Astrocyte (in vitro differentiated cells and primary cell): Measurements from ENCODE around the gene FHIT. TPM values are rescaled to one million over a fixed set of nuclear protein-coding genes. Genes with fewer than 3 reads are reported as not detected.
"Not testable (repeated sequence)": the region's sequence is repeated elsewhere in the genome, so short reads cannot be mapped to it uniquely, and the experiment has no call there.

ENCODE experiments used
- DNase-seq: peaks from one replicate; pipeline ENCODE4 v3.0.0-alpha.2; 2010; ENCODE audit warnings: low read depth
- FAIRE-seq: peaks from 2 replicates; lab custom pipeline; 2011; peaks lifted over from hg19 to GRCh38; lab: Jason Lieb, UNC
- H2AFZ ChIP-seq: 2 replicates; pipeline ENCODE4 v1.6.0; 2012; ENCODE audit warnings: low read depth, low read length, inconsistent platforms
- H3K27ac ChIP-seq: 2 replicates; pipeline ENCODE4 v1.5.1; 2011; ENCODE audit warnings: low read depth, low read length, inconsistent platforms
- H3K27me3 ChIP-seq: 2 replicates; pipeline ENCODE4 v1.6.0; 2011; ENCODE audit warnings: low read length, inconsistent platforms; ENCODE audit not compliant: insufficient read depth
- H3K36me3 ChIP-seq: 2 replicates; pipeline ENCODE4 v1.5.1; 2011; ENCODE audit warnings: low read length, inconsistent platforms; ENCODE audit not compliant: insufficient read depth
- H3K4me1 ChIP-seq: 2 replicates; pipeline ENCODE4 v1.5.1; 2011; ENCODE audit warnings: low read length, inconsistent platforms; ENCODE audit not compliant: insufficient read depth
- H3K4me2 ChIP-seq: 2 replicates; pipeline ENCODE4 v1.6.0; 2012; ENCODE audit warnings: low read length, inconsistent platforms
- H3K4me3 ChIP-seq: 2 replicates; pipeline ENCODE4 v1.5.1; 2011; ENCODE audit warnings: low read depth, mild to moderate bottlenecking, low read length, inconsistent platforms; ENCODE audit not compliant: insufficient read depth
- H3K79me2 ChIP-seq: 2 replicates; pipeline ENCODE4 v1.6.0; 2012; ENCODE audit warnings: mild to moderate bottlenecking, low read length, inconsistent platforms; ENCODE audit not compliant: insufficient read depth
- H3K9ac ChIP-seq: 2 replicates; pipeline ENCODE4 v1.6.0; 2012; ENCODE audit warnings: mild to moderate bottlenecking, low read length, inconsistent platforms
- H3K9me3 ChIP-seq: 2 replicates; pipeline ENCODE4 v1.5.1; 2012; ENCODE audit warnings: low read depth, mild to moderate bottlenecking, low read length, inconsistent platforms; ENCODE audit not compliant: insufficient read depth
- H4K20me1 ChIP-seq: 2 replicates; pipeline ENCODE4 v1.6.0; 2012; ENCODE audit warnings: low read length, inconsistent platforms; ENCODE audit not compliant: insufficient read depth
- H3K27ac Mint-ChIP-seq: one replicate; pipeline ENCODE4 v1.8.0; 2021; ENCODE audit warnings: mild to moderate bottlenecking, mixed read lengths; ENCODE audit not compliant: unreplicated experiment
- H3K27me3 Mint-ChIP-seq: one replicate; pipeline ENCODE4 v1.8.0; 2021; ENCODE audit warnings: low read depth, mixed read lengths; ENCODE audit not compliant: unreplicated experiment
- H3K36me3 Mint-ChIP-seq: one replicate; pipeline ENCODE4 v1.8.0; 2021; ENCODE audit warnings: low read depth, mixed read lengths; ENCODE audit not compliant: unreplicated experiment
- H3K4me1 Mint-ChIP-seq: one replicate; pipeline ENCODE4 v1.8.0; 2021; ENCODE audit warnings: low read depth, mixed read lengths; ENCODE audit not compliant: unreplicated experiment
- H3K4me3 Mint-ChIP-seq: one replicate; pipeline ENCODE4 v1.8.0; 2021; ENCODE audit warnings: mild to moderate bottlenecking, moderate library complexity, mixed read lengths; ENCODE audit not compliant: unreplicated experiment
- H3K9me3 Mint-ChIP-seq: one replicate; pipeline ENCODE4 v1.8.0; 2021; ENCODE audit warnings: mild to moderate bottlenecking, mixed read lengths; ENCODE audit not compliant: unreplicated experiment
- EZH2 ChIP-seq: IDR thresholded peaks from 2 replicates; pipeline ENCODE4 v1.6.1; 2012; ENCODE audit warnings: mild to moderate bottlenecking, low read length, inconsistent platforms; ENCODE audit not compliant: insufficient read depth
- total RNA-seq: library from RNA; stranded (reverse); gene quantifications from 2 replicates; pipeline ENCODE4 v1.2.1, GENCODE V29; 2021
- TF ChIP-seq, protein P1 (sequence below): IDR thresholded peaks from 2 replicates; pipeline ENCODE4 v1.5.1; 2011; ENCODE audit warnings: low read depth, mild to moderate bottlenecking, inconsistent platforms, low read length, moderate library complexity; ENCODE audit not compliant: insufficient read depth

FHIT gene
- total RNA-seq, 1 donor from 2014 or later: 6.7 TPM

DNA sequence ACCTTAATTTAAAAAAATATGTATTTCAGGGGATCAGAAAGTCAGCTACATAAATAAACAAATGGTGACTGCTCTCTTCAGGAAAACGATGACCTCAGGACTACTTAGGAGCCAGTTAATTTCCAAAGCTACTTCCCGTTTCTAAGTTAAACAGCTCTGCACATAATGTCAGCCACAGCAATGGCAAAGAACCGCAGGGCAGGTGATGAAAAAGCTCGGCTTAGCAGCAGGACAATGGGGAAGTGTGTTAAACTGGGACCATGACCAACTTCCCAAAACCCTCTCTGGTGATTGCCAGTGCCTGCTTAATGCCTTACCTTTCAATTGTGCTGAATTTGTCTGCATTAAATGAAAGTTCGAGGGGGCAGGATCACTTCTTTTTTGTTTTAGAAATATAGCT lies 258.9 kb downstream of the FHIT start:
- Histone ChIP-seq H2AFZ (no peak overlapping the region), H3K36me3 (no peaks in the 10 kb centered on the region), H3K9ac (no peak overlapping the region), H3K4me2 (no peak overlapping the region), H3K9me3 (no peaks in the 10 kb centered on the region), H3K4me3 (no peak overlapping the region), H3K4me1 (no peaks in the 10 kb centered on the region), H3K79me2 (no peaks in the 10 kb centered on the region), H3K27ac (no peak overlapping the region), H4K20me1 (no peaks in the 10 kb centered on the region), H3K27me3 (no peaks in the 10 kb centered on the region)
- Mint-ChIP-seq H3K27ac (no peak overlapping the region), H3K4me1 (no peaks in the 10 kb centered on the region), H3K9me3 (no peaks in the 10 kb centered on the region), H3K27me3 (no peaks in the 10 kb centered on the region), H3K4me3 (no peak overlapping the region), H3K36me3 (peaks cover 1% of the 10 kb centered on the region)
- no peak for DNase-seq
- no peak for TF ChIP-seq EZH2
- TF ChIP-seq, protein P1, sequence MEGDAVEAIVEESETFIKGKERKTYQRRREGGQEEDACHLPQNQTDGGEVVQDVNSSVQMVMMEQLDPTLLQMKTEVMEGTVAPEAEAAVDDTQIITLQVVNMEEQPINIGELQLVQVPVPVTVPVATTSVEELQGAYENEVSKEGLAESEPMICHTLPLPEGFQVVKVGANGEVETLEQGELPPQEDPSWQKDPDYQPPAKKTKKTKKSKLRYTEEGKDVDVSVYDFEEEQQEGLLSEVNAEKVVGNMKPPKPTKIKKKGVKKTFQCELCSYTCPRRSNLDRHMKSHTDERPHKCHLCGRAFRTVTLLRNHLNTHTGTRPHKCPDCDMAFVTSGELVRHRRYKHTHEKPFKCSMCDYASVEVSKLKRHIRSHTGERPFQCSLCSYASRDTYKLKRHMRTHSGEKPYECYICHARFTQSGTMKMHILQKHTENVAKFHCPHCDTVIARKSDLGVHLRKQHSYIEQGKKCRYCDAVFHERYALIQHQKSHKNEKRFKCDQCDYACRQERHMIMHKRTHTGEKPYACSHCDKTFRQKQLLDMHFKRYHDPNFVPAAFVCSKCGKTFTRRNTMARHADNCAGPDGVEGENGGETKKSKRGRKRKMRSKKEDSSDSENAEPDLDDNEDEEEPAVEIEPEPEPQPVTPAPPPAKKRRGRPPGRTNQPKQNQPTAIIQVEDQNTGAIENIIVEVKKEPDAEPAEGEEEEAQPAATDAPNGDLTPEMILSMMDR: no peak
- no peak for FAIRE-seq

DNA sequence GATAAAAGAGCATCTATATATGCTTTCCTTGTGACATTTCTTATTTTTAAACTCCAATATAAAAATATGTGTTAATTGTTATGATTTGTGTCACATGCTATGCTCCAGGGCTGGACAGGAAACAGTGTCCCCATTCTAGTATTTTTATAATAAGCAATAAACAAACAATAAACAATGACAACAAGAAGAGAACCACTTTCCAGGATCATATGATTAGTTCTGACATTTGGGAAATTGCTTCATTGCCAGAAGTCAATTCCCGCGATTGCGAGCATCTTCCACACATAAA lies 260.9 kb downstream of the FHIT start:
- no peak overlapping the region for H3K27ac ChIP-seq
- H2AFZ ChIP-seq: no peak overlapping the region
- FAIRE-seq (no peak), DNase-seq (no peak)
- Mint-ChIP-seq H3K27ac (no peak overlapping the region), H3K9me3 (peaks cover 9% of the 10 kb centered on the region), H3K4me1 (no peaks in the 10 kb centered on the region), H3K36me3 (peaks cover 1% of the 10 kb centered on the region), H3K4me3 (no peak overlapping the region), H3K27me3 (no peaks in the 10 kb centered on the region)
- no peaks in the 10 kb centered on the region for H3K9me3 ChIP-seq
- TF ChIP-seq, protein P1: no peak
- H3K79me2 ChIP-seq: no peaks in the 10 kb centered on the region
- H3K4me1 ChIP-seq: no peaks in the 10 kb centered on the region
- H3K4me3 ChIP-seq: no peak overlapping the region
- no peak overlapping the region for H3K4me2 ChIP-seq
- no peak overlapping the region for H3K9ac ChIP-seq
- H3K36me3 ChIP-seq: no peaks in the 10 kb centered on the region
- H3K27me3 ChIP-seq: no peaks in the 10 kb centered on the region
- H4K20me1 ChIP-seq: no peaks in the 10 kb centered on the region

DNA sequence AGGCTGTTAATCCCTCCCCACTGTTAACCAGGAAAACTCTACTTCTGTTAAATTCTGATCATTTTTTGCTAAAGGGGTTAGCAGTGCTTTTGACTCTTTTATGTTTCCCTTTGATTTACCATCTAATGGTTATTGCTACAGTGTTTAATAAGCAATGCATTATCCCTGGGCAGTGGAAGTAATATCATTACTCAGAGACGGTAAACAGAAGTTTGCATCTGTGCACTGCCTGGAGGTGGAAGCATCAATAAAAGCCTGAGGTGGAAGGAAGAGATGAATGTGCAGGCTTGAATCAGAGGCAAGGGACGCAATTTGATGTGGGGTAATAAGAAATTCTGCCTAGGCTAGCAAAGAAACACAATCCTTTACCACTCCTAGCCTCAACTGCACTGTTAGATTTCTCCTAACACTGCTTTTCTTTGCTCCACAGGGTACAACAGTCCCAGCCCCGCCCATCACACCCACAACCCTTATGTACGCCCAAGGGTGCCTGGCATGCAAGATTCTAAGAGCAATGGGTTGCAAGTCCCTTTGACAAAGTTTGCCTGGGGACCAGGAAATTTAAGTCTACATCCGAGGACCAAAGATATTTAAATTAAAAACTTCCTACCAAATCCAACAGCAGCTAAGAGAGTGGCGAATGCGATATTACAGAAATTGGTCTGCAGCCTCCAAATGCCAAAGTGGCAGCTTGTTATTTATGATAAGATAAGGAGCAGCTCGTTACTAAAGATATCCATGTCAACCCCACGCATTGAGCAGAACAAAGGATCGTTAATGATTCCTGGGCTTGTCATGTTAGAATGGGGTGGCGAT lies 261.4 kb downstream of the FHIT start:
- Mint-ChIP-seq H3K9me3 (peaks cover 11% of the 10 kb centered on the region), H3K27me3 (no peaks in the 10 kb centered on the region), H3K4me1 (no peaks in the 10 kb centered on the region), H3K36me3 (peaks cover 1% of the 10 kb centered on the region), H3K4me3 (no peak overlapping the region), H3K27ac (no peak overlapping the region)
- no peak overlapping the region for H3K4me2 ChIP-seq
- no peak overlapping the region for H2AFZ ChIP-seq
- no peak for DNase-seq
- H3K4me1 ChIP-seq: no peaks in the 10 kb centered on the region
- no peaks in the 10 kb centered on the region for H3K9me3 ChIP-seq
- no peaks in the 10 kb centered on the region for H3K36me3 ChIP-seq
- H3K27me3 ChIP-seq: no peaks in the 10 kb centered on the region
- H4K20me1 ChIP-seq: no peaks in the 10 kb centered on the region
- no peak overlapping the region for H3K9ac ChIP-seq
- no peak overlapping the region for H3K4me3 ChIP-seq
- no peak overlapping the region for H3K27ac ChIP-seq
- H3K79me2 ChIP-seq: no peaks in the 10 kb centered on the region
- no peak for FAIRE-seq
- no peak for TF ChIP-seq EZH2
- TF ChIP-seq, protein P1: no peak

DNA sequence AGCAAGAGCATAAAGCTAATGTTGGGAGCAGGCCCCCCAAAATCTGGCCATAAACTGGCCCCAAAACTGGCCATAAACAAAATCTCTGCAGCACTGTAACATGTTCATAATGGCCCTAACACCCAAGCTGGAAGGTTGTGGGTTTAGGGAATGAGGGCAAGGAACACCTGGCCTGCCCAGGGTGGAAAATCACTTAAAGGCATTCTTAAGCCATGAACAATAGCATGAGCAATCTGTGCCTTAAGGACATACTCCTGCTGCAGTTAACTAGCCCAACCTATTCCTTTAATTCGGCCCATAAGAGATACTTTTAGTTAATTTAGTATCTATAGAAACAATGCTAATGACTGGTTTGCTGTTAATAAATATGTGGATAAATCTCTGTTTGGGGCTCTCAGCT lies 264.1 kb downstream of the FHIT start:
- H3K27ac ChIP-seq, H3K9me3 ChIP-seq, H4K20me1 ChIP-seq, H3K4me2 ChIP-seq, DNase-seq, H2AFZ ChIP-seq, H3K4me1 Mint-ChIP-seq, H3K79me2 ChIP-seq, FAIRE-seq, H3K4me3 Mint-ChIP-seq, H3K27me3 Mint-ChIP-seq, H3K36me3 Mint-ChIP-seq, H3K27ac Mint-ChIP-seq, H3K9ac ChIP-seq, H3K4me1 ChIP-seq, H3K27me3 ChIP-seq, H3K36me3 ChIP-seq, H3K4me3 ChIP-seq: not testable (repeated sequence)
- peaks cover 16% of the 10 kb centered on the region for H3K9me3 Mint-ChIP-seq
